B cell (primary cell): ENCODE measurements around the gene SH3GLB2.

Source experiments
- CTCF ChIP-seq: fragments of 200-600 bp; IDR thresholded peaks from one replicate; pipeline ENCODE4 v1.8.0; 2022; ENCODE audit warnings: antibody characterized with exemption, mild to moderate bottlenecking
- EZH2 ChIP-seq: IDR thresholded peaks from 2 replicates; pipeline ENCODE4 v1.6.1; 2012; ENCODE audit warnings: borderline replicate concordance, low read depth, mild to moderate bottlenecking, moderate library complexity, low read length; ENCODE audit not compliant: insufficient read depth, poor library complexity, severe bottlenecking

DNA sequence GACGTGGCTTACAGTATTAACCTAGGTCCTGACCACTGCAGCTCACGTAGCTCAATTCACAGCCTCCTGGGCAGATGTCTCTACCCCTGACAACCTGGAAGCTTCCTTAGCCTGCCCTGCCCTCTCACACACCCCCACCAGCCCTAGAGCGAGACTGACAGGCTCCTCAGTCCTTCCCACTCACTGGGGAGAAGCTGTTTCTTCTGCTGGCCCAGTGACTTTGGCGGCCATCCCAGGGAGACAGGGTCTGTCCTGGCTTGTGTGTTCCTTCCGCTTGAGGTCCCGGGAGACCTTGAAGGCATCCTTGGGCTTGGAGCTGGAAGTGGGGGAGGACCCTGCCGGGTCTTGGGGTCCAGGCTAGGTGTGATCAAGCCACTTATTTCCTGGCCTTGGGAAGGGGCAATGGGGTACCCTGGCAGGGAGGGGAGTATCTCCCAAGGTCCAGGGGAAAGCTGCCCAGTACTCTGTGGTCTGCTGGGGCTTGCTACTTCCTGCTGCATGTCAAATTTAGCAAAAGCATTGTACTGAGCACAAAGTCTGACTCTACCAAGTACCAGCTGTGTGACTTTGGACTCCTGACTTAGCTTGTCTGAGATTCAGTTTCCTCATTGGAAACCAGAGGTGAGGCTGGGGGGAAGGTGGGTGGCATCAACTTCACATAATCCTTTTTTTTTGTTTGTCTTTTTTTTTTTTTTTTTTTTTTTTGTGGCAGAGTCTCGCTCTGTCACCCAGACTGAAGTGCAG is 10.2 kb upstream of the SH3GLB2 start:
- TF ChIP-seq CTCF (no peak), EZH2 (no peak)
